UCSD-AML1 (cell line): Measurements from ENCODE around the gene SCGB2A2.

Experiments
- DNase-seq: peaks from one replicate; lab custom pipeline; 2025; ENCODE audit not compliant: unreplicated experiment; lab: John Stamatoyannopoulos, UW

Gene SCGB2A2

GRCh38 chr11:62298975-62299374 lies 29.0 kb downstream of the SCGB2A2 start, which contains the start of gene SCGB1D4:
TSS of gene SCGB1D4 (minus strand) at chr11:62299075. CDS start at chr11:62299010, 65 bp downstream.
- DNase-seq: no peak

- DNase-seq: no peak
Observed at GRCh38 chr11:62306227-62306626, 36.3 kb downstream of the SCGB2A2 start.

DNA sequence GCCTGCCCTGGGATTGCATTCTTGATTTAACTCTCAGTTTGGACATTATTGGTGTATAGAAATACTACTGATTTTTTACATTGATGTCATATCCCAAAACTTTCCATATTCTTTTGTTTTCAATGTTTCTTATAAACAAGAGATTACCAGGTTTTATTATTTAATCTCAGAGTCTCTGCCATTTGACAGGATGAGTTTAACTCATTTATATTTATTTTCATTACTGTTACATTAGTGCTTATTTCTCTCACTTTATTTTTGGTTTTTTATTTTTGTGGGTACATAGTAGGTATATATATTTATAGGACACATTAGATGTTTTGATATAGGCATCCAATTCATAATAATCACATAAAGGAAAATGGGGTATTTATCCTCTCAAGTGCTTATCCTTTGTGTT lies 38.0 kb downstream of the SCGB2A2 start:
- no peak for DNase-seq

- no peak for DNase-seq
Observed at GRCh38 chr11:62309991-62310390, 40.0 kb downstream of the SCGB2A2 start.

- DNase-seq: no peak
Observed at GRCh38 chr11:62315431-62315830, 45.5 kb downstream of the SCGB2A2 start.

DNA sequence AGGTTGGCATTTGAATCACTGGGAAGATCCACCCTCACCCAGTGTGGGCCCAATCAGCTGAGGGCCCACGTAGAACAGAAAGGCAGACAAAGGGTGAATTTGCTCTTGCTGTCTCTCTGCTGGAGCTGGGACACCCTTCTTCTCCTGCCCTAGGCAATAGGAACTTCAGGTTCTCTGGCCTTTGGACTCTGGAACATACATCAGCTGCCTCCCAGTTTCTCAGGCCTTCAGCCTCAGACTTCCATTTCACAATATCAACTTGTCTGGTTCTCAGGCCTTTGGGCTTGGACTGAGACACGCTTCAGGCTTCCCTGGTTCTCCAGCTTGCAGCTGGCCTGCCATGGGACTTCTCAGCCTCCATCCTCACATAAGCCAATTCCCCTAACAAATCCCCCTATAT lies 52.6 kb downstream of the SCGB2A2 start:
- no peak for DNase-seq
